HepG2 (cell line): ENCODE results near the gene ARHGEF26. TPM values are rescaled to one million over a fixed set of nuclear protein-coding genes. Genes with fewer than 3 reads are reported as not detected.

Experiments used
- MAFG ChIP-seq: sonication (generic); formaldehyde crosslinking; IDR thresholded peaks from 2 replicates; pipeline ENCODE4 v1.5.1; 2020; ENCODE audit warnings: mild to moderate bottlenecking, missing genetic modification reagents
- PHF20 ChIP-seq: sonication (generic); formaldehyde crosslinking; IDR thresholded peaks from 2 replicates; pipeline ENCODE4 v1.5.0; 2020; ENCODE audit warnings: mild to moderate bottlenecking, missing genetic modification reagents
- RFX5 ChIP-seq: IDR thresholded peaks from 2 replicates; pipeline ENCODE4 v1.6.1; 2011; ENCODE audit warnings: low read depth, low read length, improper control_type of control experiment
- ZFP37 ChIP-seq: sonication (generic); formaldehyde crosslinking; IDR thresholded peaks from 2 replicates; pipeline ENCODE4 v1.4.0; 2020; ENCODE audit warnings: missing genetic modification reagents, borderline replicate concordance
- ZNF143 ChIP-seq: sonication (generic); formaldehyde crosslinking; IDR thresholded peaks from 2 replicates; pipeline ENCODE4 v1.4.0; 2020; ENCODE audit warnings: missing genetic modification reagents
- ZNF235 ChIP-seq: sonication (generic); formaldehyde crosslinking; IDR thresholded peaks from 2 replicates; pipeline ENCODE4 v1.8.1; 2023; ENCODE audit warnings: mild to moderate bottlenecking, missing genetic modification reagents, borderline replicate concordance
- ZNF24 ChIP-seq: fragments of 450-650 bp; IDR thresholded peaks from 2 replicates; pipeline ENCODE4 v1.6.1; 2017; ENCODE audit warnings: antibody characterized with exemption, mild to moderate bottlenecking
- ZNF383 ChIP-seq: sonication (generic); formaldehyde crosslinking; IDR thresholded peaks from 2 replicates; pipeline ENCODE4 v1.4.0; 2020; ENCODE audit warnings: missing genetic modification reagents, mild to moderate bottlenecking, borderline replicate concordance
- polyA plus RNA-seq, 8 experiments: library from polyadenylated mRNA; depleted of rRNA in 3 of 8; stranded (reverse) in 7 of 8; unstranded in 1 of 8; fragments of >200 nt; fragmentation: Illumina TruSeq in 4 of 8; extraction: Trizol in 4 of 8; gene quantifications; 2 replicates each; pipeline versions ENCODE4 v1.2.1 to v1.2.3, GENCODE V29; 2011 to 2016; ENCODE audit warnings: low read depth in 4 of 8, missing spikeins in 1 of 8, mixed read lengths in 1 of 8; ENCODE audit not compliant: insufficient read depth in 1 of 8
- total RNA-seq, 5 experiments: library from RNA; depleted of rRNA; stranded (reverse); fragments of >200 nt; fragmentation: Illumina TruSeq; extraction: Trizol; gene quantifications; 2 replicates each; pipeline ENCODE4 v1.2.3, GENCODE V29; 2016; ENCODE audit warnings: low read depth in 1 of 5
- TF ChIP-seq, protein P1 (sequence below): sonication (generic); formaldehyde crosslinking; IDR thresholded peaks from 2 replicates; pipeline ENCODE4 v1.4.0; 2020; ENCODE audit warnings: missing genetic modification reagents, borderline replicate concordance
- TF ChIP-seq, protein P2 (sequence below), 2 experiments: sonication (generic) in 1 of 2; formaldehyde crosslinking in 1 of 2; IDR thresholded peaks; 2 replicates each; pipeline versions ENCODE4 v1.5.1 to v1.6.1; 2011 to 2020; ENCODE audit warnings: borderline replicate concordance in 1 of 2, low read depth in 1 of 2, low read length in 1 of 2, mild to moderate bottlenecking in 1 of 2, missing genetic modification reagents in 1 of 2, moderate library complexity in 1 of 2
- TF ChIP-seq, protein P3 (sequence below): sonication (generic); formaldehyde crosslinking; IDR thresholded peaks from 2 replicates; pipeline ENCODE4 v1.4.0; 2020; ENCODE audit warnings: missing genetic modification reagents

Gene ARHGEF26
- total and polyA plus RNA-seq, 2 of the 13 experiments (the other 11 are each of a cell fraction or from before 2014, with no cell fraction given) = 0.74 to 6.1 TPM

DNA sequence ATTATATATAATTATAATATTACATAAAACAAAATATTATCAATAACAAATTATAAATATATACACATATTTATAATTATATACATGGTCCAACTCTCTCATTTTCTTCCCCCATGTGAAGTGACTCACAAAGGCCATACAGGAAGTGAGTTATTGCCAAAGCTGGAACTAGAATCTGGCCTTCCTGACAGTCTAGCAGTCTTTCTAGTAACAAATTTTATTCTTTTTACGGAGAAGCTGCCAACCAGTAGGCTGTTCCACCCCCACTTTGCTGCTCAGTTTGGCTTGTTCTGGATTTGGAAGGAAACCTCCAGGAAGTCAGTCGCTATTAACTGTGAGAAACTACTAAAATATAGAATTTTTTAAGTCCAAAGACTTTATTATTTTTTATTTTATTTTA is 123.5 kb downstream of the ARHGEF26 start (continued):
- TF ChIP-seq, protein P1, sequence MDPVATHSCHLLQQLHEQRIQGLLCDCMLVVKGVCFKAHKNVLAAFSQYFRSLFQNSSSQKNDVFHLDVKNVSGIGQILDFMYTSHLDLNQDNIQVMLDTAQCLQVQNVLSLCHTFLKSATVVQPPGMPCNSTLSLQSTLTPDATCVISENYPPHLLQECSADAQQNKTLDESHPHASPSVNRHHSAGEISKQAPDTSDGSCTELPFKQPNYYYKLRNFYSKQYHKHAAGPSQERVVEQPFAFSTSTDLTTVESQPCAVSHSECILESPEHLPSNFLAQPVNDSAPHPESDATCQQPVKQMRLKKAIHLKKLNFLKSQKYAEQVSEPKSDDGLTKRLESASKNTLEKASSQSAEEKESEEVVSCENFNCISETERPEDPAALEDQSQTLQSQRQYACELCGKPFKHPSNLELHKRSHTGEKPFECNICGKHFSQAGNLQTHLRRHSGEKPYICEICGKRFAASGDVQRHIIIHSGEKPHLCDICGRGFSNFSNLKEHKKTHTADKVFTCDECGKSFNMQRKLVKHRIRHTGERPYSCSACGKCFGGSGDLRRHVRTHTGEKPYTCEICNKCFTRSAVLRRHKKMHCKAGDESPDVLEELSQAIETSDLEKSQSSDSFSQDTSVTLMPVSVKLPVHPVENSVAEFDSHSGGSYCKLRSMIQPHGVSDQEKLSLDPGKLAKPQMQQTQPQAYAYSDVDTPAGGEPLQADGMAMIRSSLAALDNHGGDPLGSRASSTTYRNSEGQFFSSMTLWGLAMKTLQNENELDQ (CRISPR knock-in tag) = no peak
- TF ChIP-seq ZNF143 (CRISPR knock-in tag) = no peak
- TF ChIP-seq PHF20 = no peak
- TF ChIP-seq, protein P2, sequence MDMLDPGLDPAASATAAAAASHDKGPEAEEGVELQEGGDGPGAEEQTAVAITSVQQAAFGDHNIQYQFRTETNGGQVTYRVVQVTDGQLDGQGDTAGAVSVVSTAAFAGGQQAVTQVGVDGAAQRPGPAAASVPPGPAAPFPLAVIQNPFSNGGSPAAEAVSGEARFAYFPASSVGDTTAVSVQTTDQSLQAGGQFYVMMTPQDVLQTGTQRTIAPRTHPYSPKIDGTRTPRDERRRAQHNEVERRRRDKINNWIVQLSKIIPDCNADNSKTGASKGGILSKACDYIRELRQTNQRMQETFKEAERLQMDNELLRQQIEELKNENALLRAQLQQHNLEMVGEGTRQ (IDR thresholded peaks at IDR 0.05; ENCODE audit: low read depth, low read length) = no peak
- TF ChIP-seq, protein P2 (CRISPR knock-in tag; IDR thresholded peaks at IDR 0.05; ENCODE audit: borderline replicate concordance) = no peak
- TF ChIP-seq ZNF235 = no peak
- TF ChIP-seq MAFG (CRISPR knock-in tag) = no peak
- no peak for TF ChIP-seq ZNF383
- no peak for TF ChIP-seq ZNF24
- TF ChIP-seq RFX5 = no peak
- no peak for TF ChIP-seq ZFP37
- TF ChIP-seq, protein P3, sequence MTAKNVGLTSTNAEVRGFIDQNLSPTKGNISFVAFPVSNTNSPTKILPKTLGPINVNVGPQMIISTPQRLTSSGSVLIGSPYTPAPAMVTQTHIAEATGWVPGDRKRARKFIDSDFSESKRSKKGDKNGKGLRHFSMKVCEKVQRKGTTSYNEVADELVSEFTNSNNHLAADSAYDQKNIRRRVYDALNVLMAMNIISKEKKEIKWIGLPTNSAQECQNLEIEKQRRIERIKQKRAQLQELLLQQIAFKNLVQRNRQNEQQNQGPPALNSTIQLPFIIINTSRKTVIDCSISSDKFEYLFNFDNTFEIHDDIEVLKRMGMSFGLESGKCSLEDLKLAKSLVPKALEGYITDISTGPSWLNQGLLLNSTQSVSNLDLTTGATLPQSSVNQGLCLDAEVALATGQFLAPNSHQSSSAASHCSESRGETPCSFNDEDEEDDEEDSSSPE (CRISPR knock-in tag) = no peak
